Heart left ventricle (tissue), 16 donors: ENCODE data around the gene FUOM. TPM values are rescaled to one million over a fixed set of nuclear protein-coding genes. Genes with fewer than 3 reads are reported as not detected.
A peak's percentile ranks its signal among the peaks of the same experiment; 100 is the strongest.

Experiments used
- ATAC-seq, 4 donors: fragments of 200-7000 bp; cut with Tn5 transposase; one replicate each; pipeline ENCODE4 v1.9.1; 2020 to 2022; ENCODE audit warnings: moderate library complexity in 4 of 4, mild to moderate bottlenecking in 3 of 4, moderate number of reproducible peaks in 1 of 4
- DNase-seq, 5 donors: peaks; one replicate each; pipeline ENCODE4 v3.0.0-alpha.2; 2020
- H3K27ac ChIP-seq, 12 donors: fragments of 200-600 bp; sonication (generic) in 4 of 12; one replicate each; pipeline versions ENCODE4 v1.5.0 to v1.8.0; 2016 to 2022; ENCODE audit warnings: mild to moderate bottlenecking in 2 of 12
- H3K27me3 ChIP-seq, 9 donors: fragments of 200-600 bp; sonication (generic) in 2 of 9; one replicate each; pipeline versions ENCODE4 v1.5.1 to v1.8.0; 2016 to 2022; ENCODE audit warnings: mild to moderate bottlenecking in 3 of 9
- H3K36me3 ChIP-seq, 9 donors: fragments of 200-600 bp; sonication (generic) in 2 of 9; one replicate each; pipeline versions ENCODE4 v1.5.0 to v1.8.0; 2018 to 2022; ENCODE audit warnings: mild to moderate bottlenecking in 2 of 9
- H3K4me1 ChIP-seq, 12 donors: fragments of 200-600 bp; sonication (generic) in 4 of 12; one replicate each; pipeline versions ENCODE4 v1.5.0 to v1.8.0; 2016 to 2022; ENCODE audit warnings: mild to moderate bottlenecking in 3 of 12
- H3K4me3 ChIP-seq, 12 donors: fragments of 200-600 bp; sonication (generic) in 4 of 12; one replicate each; pipeline versions ENCODE4 v1.5.0 to v1.8.0; 2017 to 2022; ENCODE audit warnings: mild to moderate bottlenecking in 9 of 12, moderate library complexity in 4 of 12
- H3K9me3 ChIP-seq, 12 donors: fragments of 200-600 bp; sonication (generic) in 4 of 12; one replicate each; pipeline versions ENCODE4 v1.5.0 to v1.8.0; 2016 to 2022; ENCODE audit warnings: mild to moderate bottlenecking in 1 of 12
- CTCF ChIP-seq, 12 donors: fragments of 200-600 bp; sonication (generic) in 4 of 12; IDR thresholded peaks; one replicate each; pipeline versions ENCODE4 v1.5.0 to v1.8.0; 2018 to 2022; ENCODE audit warnings: antibody characterized with exemption in 12 of 12, mild to moderate bottlenecking in 5 of 12
- POLR2A ChIP-seq, 2 donors: fragments of 450-650 bp; IDR thresholded peaks; one replicate each; pipeline ENCODE4 v1.6.1; 2017; ENCODE audit warnings: antibody characterized with exemption in 2 of 2, mild to moderate bottlenecking in 2 of 2, moderate library complexity in 2 of 2
- WGBS, 4 donors: extraction: QIAGEN DNeasy Blood & Tissue Kit in 2 of 4; methylation state at CpG; one replicate each; pipeline versions ENCODE4 v1.1.5 to v1.1.7; 2013 to 2018; 5-methylcytosine and 5-hydroxymethylcytosine counted together
- intact Hi-C, 10 donors: fragments of 100-400 bp; cut with DNase I; formaldehyde crosslinking; loops; one replicate each; pipeline versions ENCODE4 v1.11.1 to v1.14.2; 2022
- polyA plus RNA-seq, 2 donors: library from polyadenylated mRNA; stranded (reverse); fragments of 200-250 nt; gene quantifications; one replicate each; pipeline ENCODE4 v1.2.3, GENCODE V29; 2013
- total RNA-seq, 9 donors: library from RNA; depleted of rRNA in 2 of 9; stranded (reverse); fragments of >200 nt in 2 of 9; fragmentation: NEBNext Ultra II Directional in 3 of 9; extraction: Animal tissue kit (Norgen Biotek cat#: 25700) in 3 of 9; gene quantifications; one replicate each; pipeline versions ENCODE4 v1.1.0 to v1.2.4, GENCODE V29; 2016 to 2023
- donor health status: ischemic (EF 13 %, LVEDD 7.1; RV severe dilation, severe dysfunction).
- donor health status: healthy with polysubstance abuse.
- donor health status: DM: no; HTN: yes; CAD: no.
- donor health status: DM: no; HTN: no; CAD: no.
- donor health status: ischemic (EF 25% LVEDD 6.9; RV normal size, moderate dysfunction).
- donor health status: ischemic (EF 25% LVEDD 5.7; RV mildly dilated, moderate dysfunction).
- donor health status: healthy.
- donor health status: DM: yes; HTN: yes; CAD: no.
- donor health status: ischemic (EF 35%, LVEDD 5.7; RV mildly dilated, moderate dysfunction).
- donor health status: nonischemic (EF 11% LVEDD 7.7; RV severe dilation, severe dysfunction).
- donor health status: DM: yes; HTN: yes; CAD: no.
- donor health status: PGD.
- donor health status: ischemic (EF 29% LVEDD 5.4; RV normal size, mild dysfunction).
- donor health status: nonischemic (EF 23%, LVEDD 6.1; RV moderate dilation, normal function).

The FUOM gene
- total and polyA plus RNA-seq, 11 donors: 4.3 to 24.1 (median 8.4) TPM

DNA sequence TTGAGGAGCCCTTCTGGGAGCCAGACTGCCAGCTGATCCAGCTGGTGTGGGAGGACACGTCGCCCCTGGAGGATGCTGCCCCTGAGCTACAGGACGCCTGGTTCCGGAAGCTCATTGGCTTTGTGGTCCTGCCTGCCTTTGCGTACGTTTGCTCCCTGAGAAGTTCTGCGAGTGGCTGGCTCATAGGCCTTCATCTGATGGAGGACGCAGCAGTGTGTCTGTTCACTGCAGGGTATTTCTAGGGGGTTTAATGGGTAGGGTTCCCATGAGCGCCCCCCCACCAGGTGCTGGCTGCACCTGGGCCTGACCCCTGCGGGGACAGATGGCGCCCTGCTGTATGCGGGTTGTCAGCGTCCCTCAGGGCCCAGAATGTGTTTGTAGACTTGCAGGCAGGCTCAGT, 26.3 kb upstream of the FUOM start:
- Histone ChIP-seq H3K4me1 (peaks cover 0 to 24% (median 6%) of the 10 kb centered on the region in 12 donors), H3K4me3 (no peak overlapping the region), H3K27ac (no peak overlapping the region), H3K9me3 (no peaks in the 10 kb centered on the region), H3K27me3 (no peaks in the 10 kb centered on the region), H3K36me3 (peaks cover 0 to 10% (median 1%) of the 10 kb centered on the region in 9 donors)
- TF ChIP-seq CTCF (IDR thresholded peaks at IDR 0.05) (no peak), POLR2A (IDR thresholded peaks at IDR 0.05) (no peak)
- intact Hi-C loops: no loop called here
- WGBS, 4 donors: 91 to 94% (median 92%) methylated on average over 13 of the region's 13 CpGs
- DNase-seq: peak in 1 of 5 donors; percentile 11
- no peak for ATAC-seq

- TF ChIP-seq POLR2A (IDR thresholded peaks at IDR 0.05) (no peak), CTCF (IDR thresholded peaks at IDR 0.05) (no peak)
- WGBS, 4 donors: 92 to 96% (median 95%) methylated on average over 4 of the region's 4 CpGs
- Histone ChIP-seq H3K27me3 (no peaks in the 10 kb centered on the region), H3K4me3 (no peak overlapping the region), H3K9me3 (no peaks in the 10 kb centered on the region), H3K27ac (no peak overlapping the region), H3K36me3 (peaks cover 0 to 10% (median 0%) of the 10 kb centered on the region in 9 donors), H3K4me1 (peaks cover 0 to 20% (median 6%) of the 10 kb centered on the region in 12 donors)
- DNase-seq (no peak), ATAC-seq (no peak)
- intact Hi-C loops: no loop called here
These were observed 25.7 kb upstream of the FUOM start for GRCh38 chr10:133383551-133383950.

GRCh38 chr10:133381036-133381435, 23.2 kb upstream of the FUOM start:
- no peak for DNase-seq
- H3K9me3 ChIP-seq: no peaks in the 10 kb centered on the region
- H3K27me3 ChIP-seq: no peaks in the 10 kb centered on the region
- ATAC-seq: no peak
- H3K36me3 ChIP-seq: peaks cover 0 to 10% (median 0%) of the 10 kb centered on the region in 9 donors
- 90 to 97% (median 92%) methylated on average over 7 to 8 of the region's 8 CpGs for WGBS, 4 donors
- H3K4me3 ChIP-seq: no peak overlapping the region
- no peak overlapping the region for H3K27ac ChIP-seq
- TF ChIP-seq POLR2A (IDR thresholded peaks at IDR 0.05) (no peak), CTCF (IDR thresholded peaks at IDR 0.05) (no peak)
- intact Hi-C loops: no loop called here
- H3K4me1 ChIP-seq: peaks cover 0 to 25% (median 12%) of the 10 kb centered on the region in 12 donors

DNA sequence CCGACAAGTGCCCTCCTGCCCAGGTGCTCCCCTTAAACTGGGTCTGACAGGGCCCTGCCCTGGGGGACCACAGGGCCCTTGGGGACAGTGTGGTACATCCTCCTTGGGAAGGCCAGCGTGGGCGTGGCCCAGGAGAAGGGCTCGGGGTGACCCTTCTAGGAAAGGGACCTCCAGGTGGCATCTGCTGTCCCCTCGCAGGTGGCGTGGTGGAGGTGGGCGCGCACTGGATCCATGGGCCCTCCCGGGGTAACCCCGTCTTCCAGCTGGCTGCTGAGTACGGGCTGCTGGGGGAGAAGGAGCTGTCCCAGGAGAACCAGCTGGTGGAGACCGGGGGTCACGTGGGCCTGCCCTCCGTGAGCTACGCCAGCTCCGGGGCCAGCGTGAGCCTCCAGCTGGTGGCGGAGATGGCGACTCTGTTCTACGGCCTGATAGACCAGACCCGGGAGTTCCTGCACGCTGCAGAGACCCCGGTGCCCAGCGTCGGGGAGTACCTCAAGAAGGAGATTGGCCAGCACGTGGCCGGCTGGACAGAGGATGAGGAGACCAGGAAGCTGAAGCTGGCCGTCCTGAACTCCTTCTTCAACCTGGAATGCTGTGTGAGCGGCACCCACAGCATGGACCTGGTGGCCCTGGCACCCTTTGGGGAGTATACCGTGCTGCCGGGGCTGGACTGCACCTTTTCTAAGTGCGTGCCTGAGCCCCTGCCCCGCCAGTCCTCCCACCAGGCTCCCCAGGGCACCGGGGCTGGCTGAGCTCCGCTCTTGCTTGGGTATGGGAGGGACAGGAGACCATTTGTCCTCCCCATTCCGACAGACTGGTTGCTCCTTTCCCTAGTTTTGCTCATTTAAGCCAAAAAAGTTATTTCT, 22.2 kb upstream of the FUOM start:
- peak in 1 of 5 donors; percentile 53 for DNase-seq
- TF ChIP-seq POLR2A (IDR thresholded peaks at IDR 0.05) (no peak), CTCF (IDR thresholded peaks at IDR 0.05) (no peak)
- intact Hi-C loops: loop anchor here in 1 of 10 donors (5.0 kb wide), 1 partner anchor 73 kb away; the partner anchor contains the start of genes TUBGCP2 and ZNF511
- peak in 2 of 4 donors; percentile 3 to 4 for ATAC-seq
- H3K4me1 ChIP-seq: peaks cover 0 to 25% (median 12%) of the 10 kb centered on the region in 12 donors
- WGBS, 4 donors: 91 to 95% (median 93%) methylated on average over 25 to 36 of the region's 36 CpGs
- no peaks in the 10 kb centered on the region for H3K27me3 ChIP-seq
- peaks cover 0 to 10% (median 0%) of the 10 kb centered on the region in 9 donors for H3K36me3 ChIP-seq
- H3K4me3 ChIP-seq: peak overlapping the region; percentile 67 to 99 (median 90)
- H3K27ac ChIP-seq: peak overlapping the region in 8 of 12 donors; percentile 62 to 81 (median 71)
- H3K9me3 ChIP-seq: no peaks in the 10 kb centered on the region
